HG03135 (cell line): ENCODE results near the gene LSM4.

Experiments
- ATAC-seq: cut with Tn5 transposase; IDR thresholded peaks from one replicate; pipeline ENCODE4 v1.9.1; 2021; ENCODE audit warnings: mild to moderate bottlenecking, moderate library complexity; ENCODE audit not compliant: unreplicated experiment

LSM4 gene

DNA sequence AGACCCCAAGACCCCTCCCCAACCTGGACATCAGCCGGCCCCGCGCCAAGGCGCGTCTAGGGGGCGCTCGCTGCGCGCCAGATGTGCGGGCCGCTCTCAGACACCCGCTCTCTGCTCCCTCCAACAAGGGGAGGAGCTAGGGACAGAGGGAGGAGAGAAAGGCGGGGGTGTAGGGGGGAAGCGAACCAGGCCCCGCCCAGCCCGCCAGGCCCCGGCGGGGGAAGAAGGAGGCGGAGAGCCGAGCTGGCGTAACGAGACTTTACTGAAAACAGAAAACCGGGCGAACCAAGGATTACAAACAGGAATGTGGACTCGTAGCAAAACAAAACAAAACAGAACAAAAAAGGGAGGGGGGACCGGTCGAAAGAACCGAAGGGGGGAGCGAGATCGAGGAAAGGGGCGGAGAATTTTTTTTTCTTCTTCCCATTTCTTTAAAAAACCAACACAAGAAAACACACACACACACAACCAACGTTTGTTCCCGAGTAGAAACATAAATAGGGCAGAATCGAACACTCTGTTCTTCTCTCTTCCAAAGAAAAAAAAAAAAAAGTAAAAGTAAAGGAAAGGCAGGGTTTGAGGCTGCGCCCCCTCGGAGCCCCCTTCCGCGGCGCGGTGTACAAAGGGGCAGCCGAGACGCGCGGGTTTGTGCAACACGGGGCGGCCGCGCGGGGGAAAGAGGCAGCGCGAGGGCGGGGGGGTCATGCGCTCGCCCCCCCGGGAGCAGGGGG lies 43.2 kb downstream of the LSM4 start:
- ATAC-seq: peak; percentile 12

DNA sequence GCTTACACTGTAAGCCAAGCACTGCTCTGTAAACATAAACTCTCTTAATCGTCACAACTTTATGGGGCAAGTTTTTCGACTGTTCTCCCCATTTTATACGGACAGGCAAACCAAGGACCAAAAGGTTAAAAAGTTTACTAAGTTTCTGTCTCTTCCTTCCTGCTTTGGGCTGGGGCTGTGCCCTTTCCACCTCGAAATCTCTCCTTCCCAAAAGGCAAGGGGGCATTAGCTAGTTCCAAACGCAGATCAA lies 43.7 kb downstream of the LSM4 start:
- ATAC-seq: no peak

DNA sequence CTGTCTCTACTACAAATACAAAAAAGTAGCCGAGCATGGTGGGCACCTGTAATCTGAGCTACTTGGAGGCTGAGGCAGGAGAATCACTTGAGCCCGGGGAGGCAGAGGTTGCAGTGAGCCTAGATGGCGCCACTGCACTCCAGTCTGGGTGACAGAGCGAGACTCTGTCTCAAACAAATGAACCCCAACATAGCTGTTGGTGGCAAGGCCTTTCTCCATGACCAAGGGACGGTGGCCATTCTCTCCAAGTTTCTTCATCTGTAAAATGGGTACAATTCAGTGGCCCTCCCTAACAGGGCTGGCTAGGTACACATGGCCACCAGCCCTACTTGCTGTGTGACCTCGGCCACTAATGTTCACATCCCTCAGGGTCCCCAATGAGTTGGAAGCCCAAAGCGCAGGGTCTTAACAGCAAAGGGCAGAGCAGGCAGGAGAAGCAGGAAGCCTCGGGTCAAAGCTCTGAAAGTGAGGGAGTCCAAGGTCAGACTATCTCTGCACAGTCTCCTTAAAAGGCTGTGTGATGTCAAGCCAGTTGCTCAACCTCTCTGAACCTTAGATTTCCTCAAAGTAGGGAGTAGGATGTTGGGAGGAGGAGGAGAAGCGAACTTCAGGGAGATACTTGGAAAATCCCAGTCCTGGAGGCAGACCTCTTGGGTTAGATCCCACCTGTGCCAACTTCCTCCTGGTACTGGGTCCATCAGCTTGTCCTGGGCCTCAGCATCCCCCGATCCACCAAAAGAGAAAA lies 44.2 kb downstream of the LSM4 start:
- ATAC-seq: no peak

DNA sequence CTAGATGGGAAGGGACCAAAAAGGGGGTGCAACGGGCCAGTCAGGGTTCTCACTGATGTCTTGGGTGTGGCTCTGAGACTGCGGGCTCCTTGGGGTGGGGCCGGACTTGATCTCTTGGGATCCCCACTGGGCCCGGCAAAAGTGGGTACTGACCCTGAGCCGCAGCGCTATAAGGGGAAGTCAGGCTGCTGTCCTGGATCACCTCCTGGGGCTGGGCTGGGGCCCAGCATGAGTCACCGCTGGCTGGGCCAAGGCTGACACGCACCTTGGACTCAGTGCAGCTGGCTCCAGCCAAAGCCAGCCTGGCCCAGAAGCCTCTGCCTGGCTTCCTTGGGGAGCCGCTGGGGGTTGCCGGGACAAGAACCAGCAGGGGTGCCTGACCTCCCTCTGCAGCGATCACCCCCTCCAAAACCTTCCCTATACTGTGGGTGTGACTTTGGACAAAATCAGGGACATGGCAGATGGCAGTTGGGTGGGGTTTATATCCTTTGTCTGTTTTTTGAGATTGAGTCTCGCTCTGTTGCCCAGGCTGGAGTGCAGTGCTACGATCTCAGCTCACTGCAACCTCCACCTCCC lies 48.0 kb downstream of the LSM4 start:
- no peak for ATAC-seq

DNA sequence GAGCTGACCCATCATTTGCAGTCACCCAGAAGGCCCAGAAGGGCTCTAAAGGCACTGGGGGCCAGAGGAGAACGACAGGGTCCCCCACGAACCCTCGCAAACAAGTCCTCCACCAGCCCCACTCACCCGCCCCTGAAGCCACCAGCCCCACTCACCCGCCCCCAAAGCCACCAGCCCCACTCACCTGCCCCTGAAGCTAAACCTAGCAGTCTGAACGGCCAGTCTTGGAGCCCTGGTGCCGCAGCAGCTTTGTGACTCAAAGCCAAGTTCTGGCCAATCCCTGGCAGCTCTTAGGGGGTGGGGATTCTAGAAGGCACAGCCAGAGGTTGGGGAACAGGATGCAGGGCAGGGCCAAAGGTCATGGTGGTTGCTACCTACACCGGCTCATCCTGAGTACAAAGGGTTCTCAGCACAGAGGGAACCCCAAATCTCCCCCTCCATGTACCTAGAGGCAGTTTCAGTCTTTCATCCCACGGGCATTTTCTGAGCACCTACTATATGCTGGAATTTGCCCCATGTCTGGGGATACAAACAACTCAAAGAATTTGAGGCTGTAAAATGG lies 48.6 kb downstream of the LSM4 start, which contains the start of gene IQCN:
TSS of gene IQCN (minus strand) at position 234 of the 562 bp plus-strand sequence. CDS start 4,974 bp downstream, outside the sequence.
- no peak for ATAC-seq

DNA sequence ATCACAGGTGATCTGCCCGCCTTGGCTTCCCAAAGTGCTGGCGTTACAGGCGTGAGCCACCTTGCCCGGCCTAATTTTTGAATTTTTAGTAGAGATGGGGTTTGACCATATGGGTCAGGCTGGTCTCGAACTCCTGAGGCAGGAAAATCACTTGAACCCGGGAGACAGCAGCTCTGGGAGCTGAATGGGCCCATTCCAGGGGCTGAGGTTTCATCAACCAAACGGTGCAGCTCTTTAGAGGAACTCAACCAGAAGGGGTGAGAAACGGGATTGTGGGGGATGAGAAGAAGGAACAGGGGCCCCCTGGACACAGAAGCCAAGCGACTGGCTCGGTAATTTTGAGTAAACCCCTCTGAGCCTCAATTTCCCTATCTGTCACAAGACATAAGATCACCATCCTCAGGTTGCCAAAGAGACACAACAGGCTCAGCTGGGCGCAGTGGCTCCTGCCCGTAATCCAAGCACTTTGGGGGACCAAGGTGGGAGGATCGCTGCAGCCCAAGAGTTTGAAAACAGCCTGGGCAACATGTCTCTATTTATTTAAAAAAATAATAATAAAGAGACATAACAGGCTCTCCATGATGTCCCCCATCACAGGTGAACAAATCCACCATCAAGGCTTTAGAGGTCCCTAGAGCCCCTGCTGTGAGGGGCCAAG lies 49.2 kb downstream of the LSM4 start:
- no peak for ATAC-seq

DNA sequence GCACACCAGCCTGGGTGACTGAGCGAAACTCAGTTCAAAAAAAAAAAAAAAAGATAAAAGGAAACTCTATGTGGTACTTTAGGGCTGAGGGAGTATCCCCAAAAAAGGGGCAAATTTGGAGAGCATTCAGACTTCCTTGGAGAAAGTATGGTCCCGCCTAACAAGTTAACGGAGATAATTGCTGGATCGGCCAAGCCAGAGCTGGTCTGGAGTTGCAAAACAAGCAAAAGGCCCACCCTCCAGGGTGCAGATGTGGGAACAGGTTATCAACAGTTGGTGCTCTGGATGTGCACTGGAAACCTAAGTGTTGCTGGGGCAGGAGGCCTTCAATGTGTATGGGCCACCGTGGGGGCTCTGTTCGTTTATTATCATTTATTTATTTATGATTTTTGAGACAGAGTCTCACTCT lies 51.4 kb downstream of the LSM4 start:
- no peak for ATAC-seq

DNA sequence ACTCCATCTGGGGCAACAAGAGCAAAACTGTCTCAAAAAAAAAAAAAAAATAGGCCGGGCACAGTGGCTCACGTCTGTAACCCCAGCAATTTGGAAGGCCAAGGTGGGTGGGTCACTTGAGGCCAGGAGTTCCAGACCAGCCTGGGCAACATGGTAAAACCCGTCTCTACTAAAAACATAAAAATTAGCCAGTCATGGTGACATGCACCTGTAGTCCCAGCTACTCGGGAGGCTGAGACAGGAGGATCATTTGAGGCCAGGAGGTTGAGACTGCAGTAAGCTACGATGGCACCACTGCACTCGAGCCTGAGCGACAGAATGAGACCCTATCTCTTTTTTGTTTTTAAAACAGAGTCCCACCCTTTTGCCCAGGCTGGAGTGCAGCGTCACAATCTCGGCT lies 52.5 kb downstream of the LSM4 start:
- no peak for ATAC-seq

DNA sequence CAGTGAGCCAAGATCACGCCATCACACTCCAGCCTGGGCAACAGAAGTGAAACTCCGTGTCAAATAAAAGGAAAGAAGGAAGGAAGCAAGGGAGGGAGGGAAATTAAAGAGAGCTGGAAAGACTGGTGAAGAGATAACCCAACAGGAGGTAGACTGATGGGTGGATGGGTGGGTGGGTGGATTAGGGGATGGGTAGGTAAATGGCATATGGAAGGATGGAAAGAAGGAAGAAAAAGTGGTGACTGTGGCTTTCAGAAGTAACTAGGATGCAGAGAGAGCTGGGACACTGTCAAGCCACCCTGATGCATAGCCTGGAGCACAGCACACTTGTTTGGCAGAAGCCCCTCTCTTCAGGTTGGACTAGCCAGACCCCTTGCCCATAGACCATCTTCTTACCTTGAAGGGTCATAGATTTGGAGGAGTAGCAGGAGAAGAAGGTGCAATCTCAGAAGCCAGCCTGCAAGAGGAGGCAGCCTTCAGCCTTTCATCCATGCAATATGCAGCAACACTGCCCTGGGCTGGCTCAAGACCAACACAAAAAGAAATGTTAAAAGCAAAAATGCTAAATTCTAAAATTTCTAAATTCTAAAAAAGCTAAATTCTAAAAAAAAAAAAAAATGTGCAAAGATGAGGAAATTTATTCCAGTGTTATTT lies 53.7 kb downstream of the LSM4 start:
- no peak for ATAC-seq

DNA sequence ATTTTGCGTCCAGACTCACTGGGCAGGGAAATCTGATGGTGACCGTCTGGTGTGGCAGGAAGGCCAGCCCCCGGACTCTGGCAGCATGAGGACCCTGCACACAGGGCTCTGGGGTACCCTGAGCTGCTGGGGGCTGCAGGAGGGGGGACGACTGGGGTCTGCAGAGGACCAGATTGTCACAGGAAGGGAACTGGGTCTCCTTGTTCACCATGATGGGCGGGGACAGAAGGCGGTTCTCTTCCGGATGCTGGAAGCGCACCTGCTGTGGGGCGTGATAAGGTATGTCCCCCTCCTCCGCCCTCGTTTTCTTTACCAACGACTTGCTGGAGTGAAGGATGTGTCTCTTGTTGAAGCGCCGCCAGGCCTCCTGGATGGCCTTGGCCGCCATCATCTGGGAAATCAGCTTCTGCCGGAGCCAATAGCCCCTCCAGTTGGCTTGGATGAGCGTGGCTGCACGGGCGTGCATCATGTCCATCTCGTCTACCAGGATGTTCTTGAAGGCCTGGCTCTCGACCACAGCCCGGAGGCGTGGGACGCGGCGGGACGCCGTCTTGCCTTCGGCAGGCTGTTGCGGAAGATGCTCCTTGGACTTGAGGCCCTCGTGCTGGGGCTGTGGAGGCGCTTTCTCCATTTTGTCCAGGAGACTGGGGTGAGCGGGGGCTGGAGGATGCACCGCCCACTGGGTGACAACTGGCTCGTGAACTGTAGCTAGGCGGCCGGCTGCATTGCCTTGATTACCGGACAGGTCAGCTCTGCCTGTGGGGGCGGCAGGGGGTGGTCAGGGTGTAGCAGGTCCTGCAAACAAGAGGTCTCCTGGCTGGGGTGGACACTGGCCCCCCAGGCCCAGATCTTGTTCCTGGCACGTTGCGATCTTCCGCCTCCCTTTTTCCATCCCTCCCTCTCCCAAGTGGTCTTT lies 55.8 kb downstream of the LSM4 start:
- ATAC-seq: no peak

DNA sequence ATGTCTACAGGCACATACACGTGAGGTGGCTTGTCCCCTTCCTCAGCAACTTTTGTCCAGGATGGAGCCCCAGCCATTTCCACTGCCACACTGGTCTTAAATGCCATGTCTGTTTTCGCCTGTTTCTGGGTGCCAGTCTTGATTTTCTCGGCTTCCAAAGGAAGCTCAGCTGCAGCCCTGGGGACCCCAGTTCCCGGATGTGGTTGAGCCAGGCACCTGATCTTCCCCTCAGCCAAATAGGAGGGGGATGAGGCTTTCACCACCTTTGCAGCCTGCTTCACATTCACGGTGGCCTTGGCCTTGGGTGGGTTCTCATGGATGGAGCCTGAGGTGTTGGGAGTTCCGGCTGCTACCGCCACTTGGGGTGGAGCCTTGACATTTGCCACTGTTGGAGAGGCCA lies 57.3 kb downstream of the LSM4 start:
- no peak for ATAC-seq

DNA sequence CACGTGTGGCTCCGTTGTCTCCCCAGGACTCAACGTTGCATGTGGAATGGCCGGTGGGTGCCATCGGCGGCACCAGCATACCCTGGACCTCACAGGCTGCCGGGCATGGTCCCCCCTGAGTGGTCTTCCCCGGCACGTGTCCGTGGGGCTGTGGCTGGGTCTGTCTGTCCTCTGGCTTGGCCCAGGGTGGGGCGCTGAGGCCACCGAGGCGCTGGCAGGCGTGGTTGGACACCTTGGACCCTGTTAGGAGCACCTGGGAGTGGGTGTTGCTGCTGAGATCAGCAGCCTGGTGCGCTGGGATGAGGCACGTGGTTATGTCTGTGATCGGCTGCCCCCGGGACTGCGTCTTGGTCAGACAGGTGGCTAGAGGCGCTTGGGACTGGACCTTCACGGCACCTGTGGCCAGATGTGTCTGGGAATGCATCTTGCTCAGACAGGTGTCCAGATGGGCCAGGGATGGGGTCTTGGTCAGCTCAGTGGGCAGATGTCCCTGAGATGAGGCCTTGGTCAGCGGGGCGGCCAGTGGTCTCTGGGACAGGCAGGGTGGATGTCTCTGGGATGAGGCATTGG lies 57.8 kb downstream of the LSM4 start:
- no peak for ATAC-seq

DNA sequence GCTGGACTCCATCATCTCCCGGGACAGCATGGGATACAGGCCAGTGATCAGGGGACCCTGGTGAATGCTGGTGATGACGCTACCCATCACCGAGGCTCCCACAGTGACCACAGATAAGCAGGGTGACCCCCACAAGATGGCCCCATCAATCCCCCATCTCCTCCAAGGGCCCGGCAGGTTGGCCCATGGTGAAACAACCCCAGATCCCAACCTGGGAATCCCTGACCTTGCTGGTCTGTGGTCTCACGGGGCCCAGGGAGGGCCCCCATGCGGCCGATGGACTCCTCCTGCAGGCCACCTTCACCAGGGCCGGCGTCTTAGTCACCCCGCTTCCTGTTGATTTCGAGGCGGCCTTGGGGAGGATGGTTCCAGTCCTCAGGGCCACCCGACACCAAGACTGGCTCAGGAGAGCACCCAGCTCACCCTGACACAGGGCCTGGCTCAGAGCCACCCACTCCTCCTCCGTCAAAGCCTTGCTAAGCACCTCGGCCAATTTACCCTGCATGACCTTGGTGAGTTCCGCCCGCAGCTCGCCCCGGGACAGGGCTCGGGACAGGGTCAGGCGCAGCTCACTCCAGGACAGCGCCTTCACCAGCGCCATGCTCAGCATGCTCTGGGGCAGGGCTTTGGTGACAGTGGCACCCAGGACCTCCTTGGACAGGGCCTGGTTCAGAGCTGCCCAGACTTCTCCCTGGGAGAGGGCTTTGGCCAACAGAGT lies 58.6 kb downstream of the LSM4 start:
- no peak for ATAC-seq

DNA sequence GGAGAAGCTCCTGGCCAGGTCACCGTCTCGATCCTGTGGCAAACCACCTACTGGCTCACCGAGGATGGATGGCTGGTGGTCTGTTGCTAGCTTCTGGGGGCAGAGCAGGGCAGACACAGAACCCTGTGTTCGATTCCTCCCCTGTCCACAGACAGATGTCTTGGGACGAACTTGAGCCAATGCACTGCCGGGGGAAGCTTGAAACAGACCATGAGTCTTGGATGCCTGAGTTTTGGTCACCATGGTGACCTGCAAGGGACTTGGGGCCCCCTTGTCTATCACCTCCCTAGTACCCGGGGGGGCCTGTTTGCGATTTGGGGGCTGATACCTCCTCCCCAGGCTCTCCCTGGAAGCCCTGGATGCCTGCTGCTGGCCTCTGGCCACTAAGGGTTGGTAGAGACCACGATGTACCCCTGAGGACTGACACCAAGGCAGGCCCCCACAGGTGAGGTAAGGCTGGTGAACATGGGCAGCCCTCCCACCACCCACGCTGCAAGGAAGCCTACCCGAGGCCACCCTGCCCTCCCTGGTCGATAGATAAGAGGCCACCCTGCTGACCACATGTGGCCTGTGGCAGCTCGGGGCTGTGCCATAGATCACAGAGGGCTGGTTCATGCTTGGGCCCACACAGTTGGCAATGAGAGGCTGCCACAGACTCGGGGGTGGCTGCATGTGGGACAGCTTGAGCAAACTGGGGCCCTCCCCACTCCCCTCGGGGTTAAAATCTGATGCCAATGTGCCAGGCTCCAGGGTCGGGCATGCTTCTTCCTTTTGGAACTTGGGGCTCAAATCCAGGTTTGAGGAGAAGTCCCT lies 59.3 kb downstream of the LSM4 start:
- ATAC-seq: no peak

DNA sequence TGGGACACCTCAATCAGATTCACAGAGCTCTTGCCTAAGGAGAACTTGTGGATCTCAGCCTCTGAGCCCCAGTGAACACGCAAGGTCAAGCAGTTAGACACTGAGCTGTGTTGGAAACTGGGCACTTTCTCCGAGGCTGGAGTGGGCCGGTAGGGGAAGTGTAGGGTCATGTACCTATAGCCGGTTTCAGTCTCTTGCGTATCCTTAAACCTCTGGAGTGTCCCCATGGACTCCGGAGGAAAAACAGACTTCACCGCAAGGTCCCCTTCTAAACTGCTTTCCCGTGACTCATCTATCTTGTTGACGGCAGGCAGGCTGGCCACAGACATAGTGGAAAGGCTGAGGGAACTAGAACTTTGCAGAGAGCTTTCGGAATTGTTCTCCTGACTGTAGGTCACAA lies 60.0 kb downstream of the LSM4 start:
- ATAC-seq: no peak

DNA sequence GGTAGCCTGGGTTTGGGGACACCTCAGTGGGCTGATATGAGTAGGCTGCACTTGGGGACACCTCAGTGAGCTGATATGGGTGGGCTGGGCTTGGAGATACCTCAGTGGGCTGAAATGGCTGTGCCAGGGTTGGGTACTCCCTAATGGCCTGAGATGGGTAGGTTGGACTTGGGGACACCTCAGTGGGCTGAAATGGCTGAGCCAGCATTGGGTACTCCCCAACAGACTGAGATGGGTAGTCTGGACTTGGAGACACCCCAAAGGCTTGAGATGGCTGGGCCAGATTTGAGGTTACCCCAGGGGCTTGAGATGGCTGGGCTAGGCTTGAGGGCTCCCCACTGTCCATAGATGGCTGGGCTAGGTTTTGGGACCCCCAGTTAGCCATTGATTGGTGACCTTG lies 60.7 kb downstream of the LSM4 start:
- ATAC-seq: no peak

DNA sequence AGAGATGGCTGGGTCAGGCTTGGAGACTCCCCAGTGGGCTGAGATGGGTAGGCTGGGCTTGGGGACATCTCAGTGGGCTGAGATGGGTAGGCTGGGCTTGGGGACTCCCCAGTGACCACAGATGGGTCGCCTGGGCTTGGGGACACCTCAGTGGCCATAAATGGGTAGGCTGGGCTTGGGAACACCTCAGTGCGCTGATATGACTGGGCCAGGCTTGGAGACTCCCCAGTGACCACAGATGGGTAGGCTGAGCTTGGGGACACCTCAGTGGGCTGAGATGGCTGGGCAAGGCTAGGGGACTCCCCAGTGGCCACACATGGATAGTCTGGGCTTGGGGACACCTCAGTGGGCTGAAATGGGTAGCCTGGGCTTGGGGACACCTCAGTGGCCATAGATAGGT lies 61.4 kb downstream of the LSM4 start:
- no peak for ATAC-seq

DNA sequence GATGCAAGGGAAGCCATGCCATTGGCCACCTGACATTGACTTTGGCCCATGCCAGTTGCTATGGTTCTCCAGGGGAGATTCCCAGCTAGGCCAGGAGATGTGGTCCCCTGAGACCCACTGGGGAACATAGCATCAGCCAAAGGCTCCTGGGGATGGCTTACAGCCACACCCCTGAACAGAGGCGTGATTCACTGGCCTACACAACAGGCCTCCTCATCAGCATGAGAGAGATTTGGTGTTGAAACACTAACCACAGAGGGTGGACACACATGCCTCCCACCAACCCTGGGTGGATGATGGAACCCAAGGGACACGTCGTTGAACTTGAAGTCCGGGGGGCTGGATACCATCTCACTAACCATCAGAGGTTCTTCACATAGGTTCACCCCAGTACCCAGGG lies 63.0 kb downstream of the LSM4 start:
- ATAC-seq: no peak
